ENCODE data around the gene NUDT21.

NUDT21 gene

GRCh38 chr16:56411123-56411522 lies 40.0 kb downstream of the NUDT21 start:
- Histone ChIP-seq H3K4me3 (ENCODE audit: low read depth, low read length) (no peak overlapping the region), H3K36me3 (peaks cover 3% of the 10 kb centered on the region; the same call in 1 of the 2 replicates), H3K27me3 (no peaks in the 10 kb centered on the region), H3K4me1 (peaks cover 4% of the 10 kb centered on the region), H3K9me3 (no peaks in the 10 kb centered on the region)
- no peak for DNase-seq
- no peak for TF ChIP-seq CTCF (IDR thresholded peaks at IDR 0.05; ENCODE audit: low read depth, low read length)

- Histone ChIP-seq H3K4me1 (no peaks in the 10 kb centered on the region), H3K9me3 (no peaks in the 10 kb centered on the region), H3K4me3 (ENCODE audit: low read depth, low read length) (no peak overlapping the region), H3K36me3 (peaks cover 11% of the 10 kb centered on the region), H3K27me3 (no peaks in the 10 kb centered on the region)
- DNase-seq: no peak
- no peak for TF ChIP-seq CTCF (IDR thresholded peaks at IDR 0.05; ENCODE audit: low read depth, low read length)
These were observed 41.9 kb downstream of the NUDT21 start for GRCh38 chr16:56409195-56409594.

GRCh38 chr16:56408379-56409098 lies 42.6 kb downstream of the NUDT21 start:
- TF ChIP-seq CTCF (IDR thresholded peaks at IDR 0.05; ENCODE audit: low read depth, low read length): no peak
- Histone ChIP-seq H3K36me3 (peaks cover 12% of the 10 kb centered on the region), H3K27me3 (no peaks in the 10 kb centered on the region), H3K9me3 (no peaks in the 10 kb centered on the region), H3K4me1 (no peaks in the 10 kb centered on the region), H3K4me3 (ENCODE audit: low read depth, low read length) (no peak overlapping the region)
- DNase-seq: no peak

GRCh38 chr16:56405977-56406672 lies 45.0 kb downstream of the NUDT21 start:
- no peak for TF ChIP-seq CTCF (IDR thresholded peaks at IDR 0.05; ENCODE audit: low read depth, low read length)
- no peaks in the 10 kb centered on the region for H3K4me1 ChIP-seq
- H3K4me3 ChIP-seq (ENCODE audit: low read depth, low read length): no peak overlapping the region
- no peaks in the 10 kb centered on the region for H3K9me3 ChIP-seq
- H3K27me3 ChIP-seq: no peaks in the 10 kb centered on the region
- no peak for DNase-seq
- H3K36me3 ChIP-seq: peaks cover 23% of the 10 kb centered on the region

- Histone ChIP-seq H3K4me3 (ENCODE audit: low read depth, low read length) (no peak overlapping the region), H3K9me3 (no peaks in the 10 kb centered on the region), H3K36me3 (peaks cover 33% of the 10 kb centered on the region), H3K4me1 (no peaks in the 10 kb centered on the region), H3K27me3 (no peaks in the 10 kb centered on the region)
- peak; percentile 65 for TF ChIP-seq CTCF (IDR thresholded peaks at IDR 0.05; ENCODE audit: low read depth, low read length)
- DNase-seq: peak; percentile 55
These were observed 49.6 kb downstream of the NUDT21 start for GRCh38 chr16:56401482-56401881.

GRCh38 chr16:56400458-56400857 lies 50.7 kb downstream of the NUDT21 start:
- H3K4me3 ChIP-seq (ENCODE audit: low read depth, low read length): no peak overlapping the region
- no peaks in the 10 kb centered on the region for H3K4me1 ChIP-seq
- H3K27me3 ChIP-seq: no peaks in the 10 kb centered on the region
- no peak for TF ChIP-seq CTCF (IDR thresholded peaks at IDR 0.05; ENCODE audit: low read depth, low read length)
- no peaks in the 10 kb centered on the region for H3K9me3 ChIP-seq
- DNase-seq: no peak
- peaks cover 33% of the 10 kb centered on the region for H3K36me3 ChIP-seq
